ENCODE results near the gene CTAG1A. TPM values are rescaled to one million over a fixed set of nuclear protein-coding genes. Genes with fewer than 3 reads are reported as not detected.
"Not testable (repeated sequence)": the region's sequence is repeated elsewhere in the genome, so short reads cannot be mapped to it uniquely, and the experiment has no call there.

The CTAG1A gene
- total RNA-seq, 1 donor from 2014 or later = not detected

GRCh38 chrX:154582994-154583393, 1.9 kb upstream of the CTAG1A start:
- not testable (repeated sequence) for DNase-seq (ENCODE audit: low read depth); H3K4me3 ChIP-seq (ENCODE audit: low read depth, low read length); FAIRE-seq; H3K36me3 ChIP-seq (ENCODE audit: control insufficient read depth, insufficient read depth, low read length); H3K27me3 ChIP-seq (ENCODE audit: control insufficient read depth, insufficient read depth, low read length)

- not testable (repeated sequence) for FAIRE-seq
Observed at GRCh38 chrX:154590415-154590814, 5.5 kb downstream of the CTAG1A start.

GRCh38 chrX:154592505-154592904, 7.6 kb downstream of the CTAG1A start:
- DNase-seq (ENCODE audit: low read depth) (no peak), FAIRE-seq (no peak)
- Histone ChIP-seq H3K36me3 (ENCODE audit: control insufficient read depth, insufficient read depth, low read length) (no peaks in the 10 kb centered on the region), H3K27me3 (ENCODE audit: control insufficient read depth, insufficient read depth, low read length) (no peaks in the 10 kb centered on the region), H3K4me3 (ENCODE audit: low read depth, low read length) (no peak overlapping the region)
- no peak for TF ChIP-seq CTCF (IDR thresholded peaks at IDR 0.05; ENCODE audit: insufficient read depth, low read length, severe bottlenecking)

More at GRCh38 chrX:154590415-154590814, 5.5 kb downstream of the CTAG1A start:
- not testable (repeated sequence) for H3K36me3 ChIP-seq (ENCODE audit: control insufficient read depth, insufficient read depth, low read length); DNase-seq (ENCODE audit: low read depth); H3K4me3 ChIP-seq (ENCODE audit: low read depth, low read length); H3K27me3 ChIP-seq (ENCODE audit: control insufficient read depth, insufficient read depth, low read length)

- FAIRE-seq (no peak), DNase-seq (ENCODE audit: low read depth) (no peak)
- Histone ChIP-seq H3K4me3 (ENCODE audit: low read depth, low read length) (no peak overlapping the region), H3K36me3 (ENCODE audit: control insufficient read depth, insufficient read depth, low read length) (no peaks in the 10 kb centered on the region), H3K27me3 (ENCODE audit: control insufficient read depth, insufficient read depth, low read length) (no peaks in the 10 kb centered on the region)
- no peak for TF ChIP-seq CTCF (IDR thresholded peaks at IDR 0.05; ENCODE audit: insufficient read depth, low read length, severe bottlenecking)
Observed at GRCh38 chrX:154593201-154593600, 8.3 kb downstream of the CTAG1A start.

- H3K27me3 ChIP-seq (ENCODE audit: control insufficient read depth, insufficient read depth, low read length) = no peaks in the 10 kb centered on the region
- no peak for TF ChIP-seq CTCF (IDR thresholded peaks at IDR 0.05; ENCODE audit: insufficient read depth, low read length, severe bottlenecking)
- FAIRE-seq (no peak), DNase-seq (ENCODE audit: low read depth) (no peak)
- H3K36me3 ChIP-seq (ENCODE audit: control insufficient read depth, insufficient read depth, low read length) = no peaks in the 10 kb centered on the region
- H3K4me3 ChIP-seq (ENCODE audit: low read depth, low read length) = no peak overlapping the region
Observed at GRCh38 chrX:154594491-154594890, 9.6 kb downstream of the CTAG1A start.

GRCh38 chrX:154595559-154596249, 10.8 kb downstream of the CTAG1A start:
- Histone ChIP-seq H3K27me3 (ENCODE audit: control insufficient read depth, insufficient read depth, low read length) (no peaks in the 10 kb centered on the region), H3K36me3 (ENCODE audit: control insufficient read depth, insufficient read depth, low read length) (no peaks in the 10 kb centered on the region), H3K4me3 (ENCODE audit: low read depth, low read length) (no peak overlapping the region)
- no peak for TF ChIP-seq CTCF (IDR thresholded peaks at IDR 0.05; ENCODE audit: insufficient read depth, low read length, severe bottlenecking)
- FAIRE-seq (no peak), DNase-seq (ENCODE audit: low read depth) (no peak)

Measured in bronchial epithelial cell (primary cell).